HL-60/S4 (cell line): ENCODE measurements around the gene GLI1.

Experiments
- in situ Hi-C: fragments of 300-500 bp; cut with MboI; formaldehyde crosslinking; loops from 2 replicates; pipeline ENCODE4 v1.14.3; 2022; ENCODE audit warnings: low sequenced_read_pairs

Gene GLI1

DNA sequence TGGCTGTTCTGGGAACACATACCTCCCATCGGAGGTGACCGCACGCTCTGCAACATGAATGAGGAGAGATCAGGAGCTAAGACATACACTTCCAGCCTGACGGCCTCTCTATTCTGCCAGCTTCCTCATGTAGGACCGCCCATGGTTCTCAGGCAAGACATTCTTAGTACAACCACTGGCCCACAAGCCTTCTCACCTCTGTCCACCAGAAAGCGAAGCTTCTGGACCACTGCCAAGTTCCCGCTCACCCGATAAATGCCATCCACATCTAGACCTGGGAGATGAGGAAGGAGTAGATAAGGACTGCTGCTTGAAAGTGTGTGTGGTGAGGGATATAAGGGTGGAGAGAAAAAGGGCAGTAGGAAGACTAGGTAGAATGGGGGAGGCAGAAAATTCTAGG, 14.8 kb downstream of the GLI1 start:
- in situ Hi-C loops = no loop called here

DNA sequence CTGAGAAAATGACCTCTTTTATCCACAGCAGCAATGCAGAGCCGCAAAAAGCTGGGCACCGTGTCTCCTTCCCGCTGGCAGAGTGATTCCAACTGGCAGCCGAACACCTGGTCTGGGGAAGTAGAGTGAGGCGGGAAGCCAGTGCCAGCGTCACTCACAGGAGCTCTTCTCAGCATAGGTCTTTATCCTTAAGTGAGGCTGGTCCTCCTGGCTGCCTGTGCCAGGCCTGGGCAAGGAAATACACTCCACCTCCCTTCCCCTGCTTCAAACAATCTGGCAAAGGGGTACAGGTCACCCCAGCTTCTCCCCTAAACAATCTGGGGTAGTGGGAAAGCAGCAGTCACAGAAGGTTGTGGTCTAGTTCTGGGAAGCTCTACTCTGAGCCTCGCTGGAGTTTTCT, 15.3 kb downstream of the GLI1 start:
- in situ Hi-C loops = no loop called here

DNA sequence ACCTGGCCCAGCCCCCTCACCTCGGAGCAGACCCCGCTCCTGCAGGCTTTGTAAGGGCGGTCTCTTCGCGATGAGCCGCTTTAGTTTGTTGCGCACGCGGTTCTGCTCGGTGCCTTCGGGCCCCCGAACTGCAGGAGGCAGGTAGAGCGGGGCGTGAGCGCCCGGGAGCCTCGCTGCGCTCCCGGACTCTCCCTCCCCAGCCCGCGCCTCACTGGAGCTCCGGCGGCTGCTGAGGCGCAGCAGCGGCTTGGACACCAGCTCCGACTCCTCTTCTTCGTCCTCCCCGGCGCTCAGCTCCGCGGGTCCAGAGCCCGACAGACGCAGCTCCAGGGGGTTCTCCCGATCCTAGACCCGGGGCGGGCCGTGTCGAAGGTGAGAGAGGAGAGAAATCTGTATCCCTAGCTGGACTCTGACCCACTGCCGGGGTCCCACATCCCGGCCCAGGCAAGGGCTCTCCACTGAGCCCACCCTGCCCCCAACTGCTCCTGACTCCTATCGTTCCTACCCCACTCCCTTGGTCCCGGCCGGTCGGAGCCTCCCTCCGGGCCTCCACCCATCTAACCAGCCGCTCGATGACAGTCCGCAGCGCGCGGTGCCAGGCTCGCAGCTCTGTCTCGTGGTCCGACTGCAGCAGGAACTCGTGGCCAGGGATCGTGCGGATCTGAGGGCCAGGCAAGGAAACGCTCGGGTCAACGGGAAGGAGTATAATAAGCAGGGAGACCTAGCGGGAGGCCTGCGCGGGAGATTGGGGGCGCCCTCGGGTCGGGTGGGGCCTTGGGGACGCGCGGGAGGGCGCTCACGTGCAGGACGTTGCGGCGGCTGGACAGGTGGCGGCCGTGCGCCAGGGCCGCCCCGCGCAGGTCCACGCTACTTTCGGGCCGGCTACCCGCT, 15.9 kb downstream of the GLI1 start:
- in situ Hi-C loops = no loop called here

DNA sequence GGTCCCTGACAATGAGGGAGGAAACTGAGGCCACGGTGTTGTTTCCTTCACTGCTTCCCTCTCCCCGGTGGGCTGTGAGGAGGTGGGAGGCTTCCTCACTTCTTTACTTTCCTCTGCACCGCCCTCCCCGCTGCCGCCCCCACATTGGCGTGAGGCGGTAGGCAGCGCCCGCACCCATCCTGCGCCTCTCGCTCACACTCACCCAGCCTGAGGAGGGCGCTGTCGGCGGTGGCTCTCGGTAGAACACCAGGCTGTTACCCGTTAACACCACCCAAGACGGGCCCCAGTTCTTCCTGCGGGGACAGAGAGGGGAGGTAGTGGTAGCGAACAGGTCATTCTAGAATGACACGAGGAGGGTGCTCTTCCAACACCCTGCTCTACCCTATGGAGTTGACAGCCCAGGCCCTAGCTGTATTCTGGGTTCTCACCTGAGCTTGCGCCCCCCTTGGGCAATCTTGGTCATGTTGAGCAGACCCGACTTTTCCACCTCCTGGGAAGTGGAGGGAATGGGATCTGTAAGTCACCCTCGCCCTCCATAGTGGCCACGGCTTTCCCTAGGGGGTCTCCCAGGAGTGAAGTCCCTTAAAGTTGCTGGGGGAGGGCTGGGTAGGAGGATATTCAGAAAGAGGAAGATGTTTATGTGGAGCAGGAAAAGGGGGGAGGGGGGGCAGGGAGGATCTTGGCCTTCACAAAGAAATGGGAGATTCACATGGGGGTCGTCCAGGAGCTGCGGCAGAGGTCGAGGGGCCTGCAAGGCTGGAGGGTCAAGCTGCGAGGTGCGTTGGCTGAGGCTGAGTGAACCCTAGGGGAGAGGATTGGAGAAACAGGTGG, 16.8 kb downstream of the GLI1 start:
- in situ Hi-C loops = no loop called here

DNA sequence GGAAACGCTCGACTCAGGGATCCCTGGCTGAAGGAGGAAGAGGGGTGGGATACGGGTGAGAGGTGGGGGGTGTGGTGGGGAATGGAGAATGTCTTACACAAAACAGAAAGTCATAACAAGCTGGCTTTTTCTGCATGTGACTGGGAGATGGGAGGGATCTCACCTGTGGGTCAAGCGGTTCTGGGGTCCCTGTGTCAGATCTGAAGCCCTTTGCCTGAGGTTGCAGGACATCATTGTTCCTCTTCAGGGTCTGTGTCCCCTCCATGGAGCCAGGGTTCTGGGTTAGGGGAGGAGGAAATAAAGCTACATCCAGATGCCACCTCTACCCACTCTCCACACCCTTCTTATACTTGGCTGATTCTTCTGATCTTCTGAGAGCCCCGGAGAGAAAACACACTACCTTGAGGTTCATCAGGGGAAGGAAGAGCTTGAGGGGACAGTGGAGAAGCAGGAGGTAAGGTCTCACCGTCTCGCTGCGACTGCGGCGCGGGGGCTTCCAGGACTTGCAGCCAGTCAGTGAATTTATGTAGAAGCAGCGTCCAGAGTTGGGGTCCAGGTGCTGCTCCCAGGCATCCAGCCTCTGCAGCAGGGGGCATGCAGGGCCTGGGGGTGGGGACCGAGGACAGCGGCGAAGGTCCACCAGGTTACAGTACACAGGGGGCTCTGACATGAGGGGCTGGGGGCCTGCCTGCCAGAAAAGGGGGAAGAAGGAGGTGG, 17.6 kb downstream of the GLI1 start:
- in situ Hi-C loops = no loop called here

DNA sequence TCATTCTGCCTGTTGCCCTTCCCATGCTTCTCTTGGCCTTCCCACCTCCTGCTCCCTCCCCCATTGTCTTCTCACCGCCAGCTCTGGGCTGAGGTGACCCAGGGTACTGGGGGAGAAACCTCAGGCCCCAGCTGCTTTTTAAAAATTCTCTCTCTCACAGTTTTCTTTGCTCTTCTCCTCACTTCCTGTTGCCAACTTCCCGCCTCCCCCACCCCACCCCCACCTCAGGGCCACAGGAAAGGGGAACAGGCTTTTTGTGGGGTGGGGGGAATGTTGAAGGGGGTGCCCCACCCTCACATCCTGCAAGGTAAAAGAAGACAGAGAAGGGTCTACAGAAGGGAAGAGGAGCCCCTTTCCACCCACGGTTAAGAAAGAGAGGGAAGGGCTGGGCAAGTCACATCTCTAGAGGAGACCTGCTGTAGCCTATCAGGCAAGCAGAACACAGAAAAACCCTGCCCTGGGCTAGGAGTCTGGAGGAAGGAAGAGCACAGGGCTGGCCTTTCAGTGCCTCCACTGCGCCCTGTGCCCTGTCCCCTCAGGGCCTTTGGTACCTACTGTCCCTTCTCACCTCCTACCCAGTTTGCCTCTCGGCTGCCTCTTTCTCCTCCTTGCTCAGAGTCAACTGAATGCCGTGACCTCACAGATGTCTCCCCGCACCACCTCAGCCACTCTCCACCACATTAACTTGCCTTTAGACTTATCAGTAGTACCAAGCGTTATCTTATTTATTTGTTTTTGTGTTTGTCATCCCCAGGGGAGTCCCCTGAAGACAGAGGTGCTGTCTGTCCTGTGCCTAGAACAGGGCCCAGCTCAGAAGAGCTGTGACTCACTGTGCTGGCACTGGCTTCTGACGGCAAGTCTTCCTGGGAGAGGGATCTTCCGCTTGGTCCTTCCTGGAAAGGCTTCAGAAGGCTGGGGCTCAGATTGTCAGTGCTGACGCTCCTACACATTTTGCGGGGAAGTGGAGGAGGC, 18.4 kb downstream of the GLI1 start:
- in situ Hi-C loops = no loop called here

DNA sequence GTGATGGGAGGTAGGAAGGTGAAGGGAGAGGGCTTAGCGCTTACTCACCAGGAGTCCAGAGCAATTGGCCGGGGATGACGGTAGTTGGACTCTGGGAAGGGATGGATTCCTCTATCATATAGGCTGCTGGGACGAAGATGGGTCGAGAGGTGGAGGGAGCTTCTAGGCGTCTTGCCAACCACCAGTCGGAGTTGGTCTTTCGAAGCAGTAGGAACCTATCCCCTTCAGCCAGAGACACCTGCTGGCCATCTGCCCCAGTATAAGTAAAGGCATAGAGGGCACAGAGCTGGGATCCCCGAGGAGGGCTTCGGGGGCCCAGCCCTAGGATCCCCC, 19.4 kb downstream of the GLI1 start:
- in situ Hi-C loops = no loop called here

DNA sequence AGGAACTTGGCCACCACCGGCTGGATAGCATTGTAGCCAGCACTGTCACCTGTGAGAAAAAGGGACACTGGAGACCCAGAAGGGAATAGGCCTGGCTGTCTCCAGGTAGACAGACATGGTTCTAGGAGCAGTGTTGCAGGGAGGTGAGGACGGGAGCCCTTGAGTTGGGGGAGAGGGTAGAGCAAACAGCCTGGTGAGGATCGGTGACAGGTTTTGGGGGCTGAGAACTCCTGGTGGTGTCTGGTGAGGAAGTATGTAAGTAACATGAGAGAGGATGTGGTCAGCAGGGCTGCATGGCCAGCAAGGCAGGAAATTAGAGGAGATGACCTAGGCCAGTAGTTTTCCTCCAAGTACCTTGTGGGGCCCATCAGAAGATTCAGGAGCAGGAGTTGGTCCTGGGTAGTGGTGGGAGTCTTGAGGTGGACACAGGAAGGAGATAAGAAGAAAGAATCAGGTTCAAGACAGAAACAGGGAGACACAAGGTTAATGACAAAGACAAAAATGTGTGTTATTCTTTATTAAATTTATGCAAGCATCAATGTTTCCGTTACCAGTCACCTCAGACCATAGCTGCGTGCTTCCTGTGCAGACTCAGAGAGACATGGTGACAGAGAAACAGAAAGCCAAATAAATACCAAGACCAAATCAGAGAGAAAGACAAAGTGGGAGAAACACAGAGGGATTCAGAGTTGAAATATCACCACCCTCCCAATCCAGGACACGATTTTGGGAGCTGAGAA, 20.0 kb downstream of the GLI1 start, which contains the start of gene ARHGAP9:
Gene ARHGAP9, minus strand, starts transcription at position 491 of the 740 bp plus-strand sequence. Its CDS starts 460 bp downstream, at position 31.
- in situ Hi-C loops = no loop called here

DNA sequence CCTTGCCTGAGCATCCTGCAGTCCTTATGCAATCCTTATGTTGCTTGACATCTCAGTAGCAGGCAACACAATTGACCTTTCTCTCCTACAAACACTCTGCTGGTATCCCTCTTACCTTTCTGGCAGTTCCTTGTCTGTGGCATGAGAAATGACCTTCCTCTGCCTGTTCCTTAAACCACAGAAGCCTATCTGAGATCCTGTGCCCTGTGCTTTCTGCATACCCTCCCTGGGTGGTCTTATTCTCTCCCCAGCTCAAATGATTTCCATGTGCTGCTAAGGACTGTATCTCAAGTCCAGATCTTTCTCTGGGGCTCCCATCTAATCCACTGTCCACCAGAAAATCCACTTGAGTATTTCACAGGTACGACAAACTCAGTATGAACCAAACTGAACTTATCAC, 22.1 kb downstream of the GLI1 start:
- in situ Hi-C loops = no loop called here

DNA sequence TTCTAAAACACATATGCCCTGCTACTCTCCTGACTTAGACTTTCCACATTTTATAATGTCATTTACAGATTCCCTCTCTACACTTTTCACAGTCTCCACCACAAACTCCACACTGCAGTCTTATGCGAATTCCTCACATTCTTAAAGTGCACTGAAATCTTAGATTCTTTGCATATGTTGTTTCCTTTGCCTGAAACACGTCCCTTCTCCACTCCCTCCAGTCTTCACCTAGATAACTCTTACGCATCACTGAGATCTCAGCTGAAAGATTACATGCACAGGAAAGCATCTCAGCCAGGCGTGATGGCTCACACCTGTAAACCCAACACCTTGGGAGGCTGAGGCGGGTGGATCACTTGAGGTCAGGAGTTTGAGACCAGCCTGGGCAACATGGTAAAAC, 23.9 kb downstream of the GLI1 start:
- in situ Hi-C loops = no loop called here

DNA sequence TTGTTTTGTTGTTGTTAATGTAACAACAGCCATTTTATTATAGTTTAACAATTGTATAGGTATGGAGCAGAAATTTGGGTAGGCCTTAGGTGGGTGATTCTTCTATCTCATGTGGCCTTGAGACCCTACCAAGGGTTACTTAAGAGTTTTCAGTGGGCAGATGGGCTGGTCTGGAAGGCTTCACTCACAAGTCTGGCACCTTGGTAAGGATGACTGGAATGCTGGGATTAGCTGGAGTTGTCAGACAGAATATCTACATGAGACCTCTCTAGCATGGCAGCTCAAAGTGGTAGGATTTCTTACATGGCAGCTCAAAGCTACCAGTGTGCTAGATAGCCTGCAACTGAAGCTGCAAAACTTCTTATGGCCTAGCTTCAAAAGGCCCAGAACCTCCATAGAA, 26.1 kb downstream of the GLI1 start:
- in situ Hi-C loops = no loop called here

DNA sequence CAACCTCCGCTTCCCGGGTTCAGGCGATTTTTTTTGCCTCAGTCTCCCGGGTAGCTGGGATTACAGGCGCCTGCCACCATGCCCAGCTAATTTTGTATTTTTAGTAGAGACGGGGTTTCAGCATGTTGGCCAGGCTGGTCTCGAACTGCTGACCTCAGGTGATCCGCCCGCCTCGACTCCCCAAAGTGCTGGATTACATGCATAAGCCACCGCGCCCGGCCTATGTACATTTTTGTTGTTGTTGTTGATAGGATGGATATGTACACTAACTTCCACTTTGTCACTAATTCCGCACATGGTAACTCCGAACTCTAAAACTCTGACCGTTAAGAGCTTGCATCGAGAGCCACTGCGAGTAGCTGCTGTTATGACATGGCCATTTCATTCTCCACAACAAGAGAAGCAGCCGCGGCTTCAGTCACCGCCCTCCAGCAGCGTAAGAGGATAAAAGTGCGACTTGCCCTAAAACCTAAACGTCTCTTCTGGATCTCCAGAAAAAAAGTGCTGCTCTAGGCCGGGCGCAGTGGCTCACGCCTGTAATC, 27.5 kb downstream of the GLI1 start:
- in situ Hi-C loops = no loop called here

DNA sequence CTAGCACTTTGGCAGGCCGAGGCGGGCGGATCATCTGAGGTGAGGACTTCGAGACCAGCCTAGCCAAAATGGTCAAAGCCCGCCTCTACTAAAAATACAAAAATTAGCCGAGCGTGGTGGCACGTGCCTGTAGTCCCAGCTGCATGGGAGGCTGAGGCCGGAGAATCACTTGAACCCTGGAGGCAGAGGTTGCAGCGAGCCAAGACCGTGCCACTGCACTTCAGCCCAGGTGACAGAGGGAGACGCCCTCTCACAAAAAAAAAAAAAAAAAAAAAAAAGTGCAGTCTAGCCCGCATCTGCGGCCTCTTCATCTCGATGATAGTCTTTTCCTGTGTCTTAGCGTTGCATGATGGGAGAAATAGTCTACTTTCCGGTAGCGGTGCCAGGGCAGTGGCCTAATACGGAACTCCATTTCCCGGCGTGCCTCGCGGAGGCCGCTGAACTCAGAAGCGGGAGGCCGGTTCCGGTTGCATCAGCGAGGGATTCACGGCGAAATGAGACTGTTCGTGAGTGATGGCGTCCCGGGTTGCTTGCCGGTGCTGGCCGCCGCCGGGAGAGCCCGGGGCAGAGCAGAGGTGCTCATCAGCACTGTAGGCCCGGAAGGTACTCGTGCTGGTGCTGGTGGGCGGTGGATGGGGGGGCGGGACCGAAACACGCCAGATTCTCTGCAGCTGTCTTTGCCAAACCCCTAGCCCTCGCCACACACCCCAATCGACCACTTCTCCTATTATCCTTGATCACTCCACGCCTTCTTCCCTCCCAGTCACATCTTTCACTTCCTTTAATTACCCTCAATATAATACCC, 28.2 kb downstream of the GLI1 start, which contains the start of gene MARS1:
Gene MARS1, plus strand, starts transcription at position 472 of the 805 bp plus-strand sequence. Its CDS starts 23 bp downstream, at position 495.
- in situ Hi-C loops = no loop called here

DNA sequence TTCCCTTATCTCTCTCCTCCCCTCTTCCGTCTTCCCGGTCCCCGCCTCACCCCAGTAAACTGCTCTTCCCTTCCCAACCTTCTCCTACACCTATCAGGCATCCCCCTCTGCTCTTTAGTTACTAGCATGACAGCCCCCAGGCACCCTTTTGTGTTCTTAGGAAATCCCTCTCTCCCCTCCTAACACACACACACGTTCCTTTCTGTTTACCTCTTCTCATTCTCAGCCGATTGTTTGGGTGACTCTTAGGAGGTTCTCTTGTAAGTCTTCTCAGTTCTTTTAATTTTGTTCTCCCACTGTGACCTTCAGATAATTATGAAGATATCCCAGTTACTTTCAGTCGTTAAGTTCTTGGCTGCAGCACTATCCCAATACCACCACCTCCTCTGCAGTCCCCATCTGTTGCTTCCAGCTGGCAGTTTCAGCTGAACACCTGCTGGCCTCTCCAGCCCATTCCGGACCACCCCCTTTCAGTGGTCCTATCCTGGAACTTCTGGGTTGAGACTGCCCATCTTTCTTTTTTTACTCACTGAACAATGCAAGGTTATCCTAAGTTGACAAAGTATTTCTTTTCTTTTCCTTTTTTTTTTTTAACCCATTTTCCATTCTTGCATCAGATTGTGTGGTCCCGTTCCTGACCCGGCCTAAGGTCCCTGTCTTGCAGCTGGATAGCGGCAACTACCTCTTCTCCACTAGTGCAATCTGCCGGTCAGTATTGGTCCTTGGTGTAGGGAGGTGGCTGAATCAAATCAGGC, 29.0 kb downstream of the GLI1 start:
- in situ Hi-C loops = no loop called here

DNA sequence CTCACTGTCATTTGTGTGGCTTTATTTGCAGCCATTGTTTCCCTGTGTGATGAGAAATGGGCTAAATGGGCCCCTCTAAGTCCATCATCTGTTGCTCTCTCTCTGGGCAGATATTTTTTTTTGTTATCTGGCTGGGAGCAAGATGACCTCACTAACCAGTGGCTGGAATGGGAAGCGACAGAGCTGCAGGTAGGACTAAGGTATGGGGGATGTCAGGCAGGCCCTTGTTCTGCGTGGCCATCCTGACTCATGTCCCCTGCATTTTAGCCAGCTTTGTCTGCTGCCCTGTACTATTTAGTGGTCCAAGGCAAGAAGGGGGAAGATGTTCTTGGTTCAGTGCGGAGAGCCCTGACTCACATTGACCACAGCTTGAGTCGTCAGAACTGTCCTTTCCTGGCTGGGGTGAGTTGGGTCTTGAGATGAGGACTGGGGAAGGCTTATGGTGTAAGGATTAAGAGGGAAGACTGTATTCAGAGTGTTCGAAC, 29.6 kb downstream of the GLI1 start:
- in situ Hi-C loops = no loop called here

DNA sequence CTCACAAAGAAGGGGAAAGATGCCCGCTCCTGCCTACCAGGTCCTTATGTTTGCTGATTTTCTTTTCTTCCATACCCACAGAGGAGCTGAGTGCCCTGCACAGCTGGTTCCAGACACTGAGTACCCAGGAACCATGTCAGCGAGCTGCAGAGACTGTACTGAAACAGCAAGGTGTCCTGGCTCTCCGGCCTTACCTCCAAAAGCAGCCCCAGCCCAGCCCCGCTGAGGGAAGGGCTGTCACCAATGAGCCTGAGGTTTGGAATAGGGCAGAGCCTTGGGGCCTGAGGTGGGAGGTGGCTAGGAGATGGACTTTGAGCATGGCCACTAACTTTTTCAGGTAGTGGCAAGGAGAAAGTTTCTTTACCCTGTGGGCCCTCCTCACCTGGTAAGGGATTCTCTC, 30.5 kb downstream of the GLI1 start:
- in situ Hi-C loops = no loop called here
